Right lobe of liver (tissue), 6 donors: Measurements from ENCODE around the gene NACC1. TPM values are rescaled to one million over a fixed set of nuclear protein-coding genes. Genes with fewer than 3 reads are reported as not detected.

ENCODE experiments used
- ATAC-seq, 4 donors: fragments of 200-7000 bp; cut with Tn5 transposase; one replicate each; pipeline ENCODE4 v1.9.1; 2020; ENCODE audit warnings: mild to moderate bottlenecking in 4 of 4, moderate library complexity in 4 of 4
- DNase-seq, 3 donors: peaks; one replicate each; pipeline ENCODE4 v3.0.0-alpha.2; 2020
- H3K27ac ChIP-seq, 3 donors: fragments of 200-600 bp; one replicate each; pipeline ENCODE4 v1.8.0; 2022
- H3K27me3 ChIP-seq, 2 donors: fragments of 200-600 bp; one replicate each; pipeline ENCODE4 v1.8.0; 2022
- H3K36me3 ChIP-seq, 4 donors: fragments of 200-600 bp; sonication (generic) in 1 of 4; one replicate each; pipeline versions ENCODE4 v1.5.1 to v1.8.0; 2017 to 2022; ENCODE audit warnings: control low read depth in 1 of 4
- H3K4me1 ChIP-seq, 4 donors: fragments of 200-600 bp; sonication (generic) in 1 of 4; one replicate each; pipeline versions ENCODE4 v1.5.1 to v1.8.0; 2017 to 2022; ENCODE audit warnings: control low read depth in 1 of 4
- H3K4me3 ChIP-seq, 3 donors: fragments of 200-600 bp; one replicate each; pipeline ENCODE4 v1.8.0; 2022
- H3K9me3 ChIP-seq, 4 donors: fragments of 200-600 bp; sonication (generic) in 1 of 4; one replicate each; pipeline versions ENCODE4 v1.5.1 to v1.8.0; 2017 to 2022; ENCODE audit warnings: control low read depth in 1 of 4
- CTCF ChIP-seq, 4 donors: fragments of 200-600 bp in 3 of 4; fragments of 450-650 bp in 1 of 4; IDR thresholded peaks; one replicate each; pipeline versions ENCODE4 v1.5.1 to v1.8.0; 2016 to 2022; ENCODE audit warnings: antibody characterized with exemption in 4 of 4, mild to moderate bottlenecking in 2 of 4
- POLR2A ChIP-seq: fragments of 450-650 bp; IDR thresholded peaks from one replicate; pipeline ENCODE4 v1.6.1; 2017; ENCODE audit warnings: antibody characterized with exemption, mild to moderate bottlenecking
- WGBS: methylation state at CpG from one replicate; pipeline ENCODE4 v1.1.6; 2018; ENCODE audit warnings: low coverage, low lambda C conversion rate; ENCODE audit not compliant: insufficient coverage; ENCODE audit errors: missing lambda C conversion rate; 5-methylcytosine and 5-hydroxymethylcytosine counted together
- intact Hi-C, 2 donors: fragments of 100-400 bp; cut with DNase I; formaldehyde crosslinking; loops; one replicate each; pipeline versions ENCODE4 v1.11.2 to v1.14.1; 2022
- total RNA-seq, 6 experiments: library from RNA; depleted of rRNA in 2 of 6; stranded (reverse); fragments of >200 nt in 2 of 6; fragmentation: NEBNext Ultra II Directional in 3 of 6; extraction: Animal tissue kit (Norgen Biotek cat#: 25700) in 3 of 6; gene quantifications; one replicate each; pipeline versions ENCODE4 v1.1.0 to v1.2.4, GENCODE V29; 2016 to 2023
- donor health status: DM: no; HTN: yes; CAD: no.
- donor health status: DM: no; HTN: no; CAD: no.
- donor health status: DM: no; HTN: no; CAD: no.
- donor health status: DM: no; HTN: yes; CAD: no.
- donor health status: DM: no; HTN: yes; CAD: no.

The NACC1 gene
- total RNA-seq, 6 experiments from 2014 or later, result 19.2 to 30.3 (median 26.4) TPM

DNA sequence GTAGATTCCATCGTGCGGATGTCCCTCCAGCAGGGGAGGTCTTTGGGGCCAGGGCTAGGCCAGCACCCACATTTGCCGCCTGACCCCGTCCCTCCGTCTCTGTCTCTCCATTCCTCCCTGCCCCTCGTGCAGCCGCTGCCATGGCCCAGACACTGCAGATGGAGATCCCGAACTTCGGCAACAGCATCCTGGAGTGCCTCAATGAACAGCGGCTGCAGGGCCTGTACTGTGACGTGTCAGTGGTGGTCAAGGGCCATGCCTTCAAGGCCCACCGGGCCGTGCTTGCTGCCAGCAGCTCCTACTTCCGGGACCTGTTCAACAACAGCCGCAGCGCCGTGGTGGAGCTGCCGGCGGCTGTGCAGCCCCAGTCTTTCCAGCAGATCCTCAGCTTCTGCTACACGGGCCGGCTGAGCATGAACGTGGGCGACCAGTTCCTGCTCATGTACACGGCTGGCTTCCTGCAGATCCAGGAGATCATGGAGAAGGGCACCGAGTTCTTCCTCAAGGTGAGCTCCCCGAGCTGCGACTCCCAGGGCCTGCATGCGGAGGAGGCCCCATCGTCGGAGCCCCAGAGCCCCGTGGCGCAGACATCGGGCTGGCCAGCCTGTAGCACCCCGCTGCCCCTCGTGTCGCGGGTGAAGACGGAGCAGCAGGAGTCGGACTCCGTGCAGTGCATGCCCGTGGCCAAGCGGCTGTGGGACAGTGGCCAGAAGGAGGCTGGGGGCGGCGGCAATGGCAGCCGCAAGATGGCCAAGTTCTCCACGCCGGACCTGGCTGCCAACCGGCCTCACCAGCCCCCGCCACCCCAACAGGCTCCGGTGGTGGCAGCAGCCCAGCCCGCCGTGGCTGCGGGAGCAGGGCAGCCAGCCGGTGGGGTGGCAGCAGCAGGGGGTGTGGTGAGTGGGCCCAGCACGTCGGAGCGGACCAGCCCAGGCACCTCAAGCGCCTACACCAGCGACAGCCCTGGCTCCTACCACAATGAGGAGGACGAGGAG, 17.3 kb downstream of the NACC1 start:
- TF ChIP-seq POLR2A, result no peak
- no peak for TF ChIP-seq CTCF (IDR thresholded peaks at IDR 0.05)
- DNase-seq (no peak), ATAC-seq (no peak)
- intact Hi-C loops, result no loop called here
- Histone ChIP-seq H3K4me3 (no peak overlapping the region), H3K27ac (no peak overlapping the region), H3K9me3 (no peaks in the 10 kb centered on the region), H3K27me3 (no peaks in the 10 kb centered on the region), H3K4me1 (no peaks in the 10 kb centered on the region), H3K36me3 (peaks cover 0 to 22% (median 5%) of the 10 kb centered on the region in 4 donors)
- no CpG with 5 or more reads among the region's 60 CpGs for WGBS

DNA sequence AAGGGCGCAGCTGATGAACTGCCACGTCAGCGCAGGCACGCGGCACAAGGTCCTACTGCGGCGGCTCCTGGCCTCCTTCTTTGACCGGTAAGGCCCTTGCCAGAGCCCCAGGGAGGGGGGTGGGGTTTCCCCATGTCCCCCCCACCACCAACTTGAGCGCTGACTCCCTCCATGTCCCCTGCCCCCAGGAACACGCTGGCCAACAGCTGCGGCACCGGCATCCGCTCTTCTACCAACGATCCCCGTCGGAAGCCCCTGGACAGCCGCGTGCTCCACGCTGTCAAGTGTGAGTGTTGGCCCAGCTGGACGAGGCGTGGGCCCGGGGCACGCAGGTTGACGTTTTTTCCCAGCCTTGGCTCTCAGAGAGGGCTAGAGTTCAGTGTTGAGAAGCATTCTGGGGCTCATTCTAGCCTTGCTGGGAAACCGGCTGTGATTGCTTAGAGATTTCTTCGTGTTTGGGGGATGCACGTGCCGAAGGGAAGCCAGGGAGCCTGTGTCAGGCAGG, 19.3 kb downstream of the NACC1 start:
- no peaks in the 10 kb centered on the region for H3K4me1 ChIP-seq
- no peak for TF ChIP-seq POLR2A
- TF ChIP-seq CTCF (IDR thresholded peaks at IDR 0.05), result no peak
- peaks cover 0 to 22% (median 5%) of the 10 kb centered on the region in 4 donors for H3K36me3 ChIP-seq
- intact Hi-C loops, result no loop called here
- no peak for DNase-seq
- no peak overlapping the region for H3K4me3 ChIP-seq
- no peak for ATAC-seq
- no peaks in the 10 kb centered on the region for H3K27me3 ChIP-seq
- no peak overlapping the region for H3K27ac ChIP-seq
- H3K9me3 ChIP-seq, result no peaks in the 10 kb centered on the region
- WGBS, result 40% methylated on average over 1 of the region's 28 CpGs

GRCh38 chr19:13138171-13138915, 20.3 kb downstream of the NACC1 start:
- no peak for ATAC-seq
- no peak overlapping the region for H3K27ac ChIP-seq
- H3K9me3 ChIP-seq, result no peaks in the 10 kb centered on the region
- intact Hi-C loops, result no loop called here
- TF ChIP-seq CTCF (IDR thresholded peaks at IDR 0.05), result no peak
- no peak for TF ChIP-seq POLR2A
- H3K36me3 ChIP-seq, result peaks cover 0 to 22% (median 5%) of the 10 kb centered on the region in 4 donors
- no peaks in the 10 kb centered on the region for H3K4me1 ChIP-seq
- H3K27me3 ChIP-seq, result no peaks in the 10 kb centered on the region
- DNase-seq, result no peak
- WGBS, result 77% methylated on average over 3 of the region's 40 CpGs
- H3K4me3 ChIP-seq, result no peak overlapping the region

DNA sequence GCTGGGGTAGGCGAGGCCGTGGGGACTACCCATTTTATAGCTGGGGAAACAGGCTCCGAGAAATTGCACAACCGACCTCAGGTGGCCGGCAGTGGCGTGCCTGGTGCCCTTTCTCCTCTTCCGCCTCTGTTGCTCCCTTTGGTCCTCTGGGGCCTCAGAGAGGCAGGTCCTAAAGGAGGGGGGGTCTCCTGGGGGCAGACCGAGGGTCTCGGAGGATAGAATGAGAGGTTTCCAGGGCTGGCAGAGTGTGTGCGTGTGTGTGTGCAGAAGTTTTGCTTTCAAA, 20.8 kb downstream of the NACC1 start:
- 28% methylated on average over 6 of the region's 10 CpGs for WGBS
- TF ChIP-seq CTCF (IDR thresholded peaks at IDR 0.05), result no peak
- TF ChIP-seq POLR2A, result no peak
- H3K27ac ChIP-seq, result no peak overlapping the region
- intact Hi-C loops, result no loop called here
- H3K27me3 ChIP-seq, result no peaks in the 10 kb centered on the region
- H3K4me1 ChIP-seq, result no peaks in the 10 kb centered on the region
- H3K36me3 ChIP-seq, result peaks cover 0 to 22% (median 5%) of the 10 kb centered on the region in 4 donors
- ATAC-seq, result peak in 1 of 4 donors; percentile 17
- H3K4me3 ChIP-seq, result no peak overlapping the region
- H3K9me3 ChIP-seq, result no peaks in the 10 kb centered on the region
- no peak for DNase-seq
